Karpas-422 (cell line): ENCODE measurements around the gene KRT13. TPM values are rescaled to one million over a fixed set of nuclear protein-coding genes. Genes with fewer than 3 reads are reported as not detected.
A peak's percentile ranks its signal among the peaks of the same experiment; 100 is the strongest.

ENCODE experiments used
- DNase-seq: peaks from one replicate; pipeline ENCODE4 v3.0.0-alpha.2; 2015
- H2AFZ ChIP-seq: fragments of 200-600 bp; sonication (generic); 2 replicates; pipeline ENCODE4 v1.6.1; 2014; ENCODE audit warnings: antibody characterized with exemption, low read length, mixed read lengths
- H3K27ac ChIP-seq: fragments of 200-600 bp; sonication (generic); 2 replicates; pipeline ENCODE4 v1.5.1; 2014; ENCODE audit warnings: mild to moderate bottlenecking, low read length, moderate library complexity
- H3K27me3 ChIP-seq: fragments of 200-600 bp; sonication (generic); 2 replicates; pipeline ENCODE4 v1.6.1; 2014; ENCODE audit warnings: low read length, mixed read lengths
- H3K36me3 ChIP-seq: fragments of 200-600 bp; sonication (generic); 2 replicates; pipeline ENCODE4 v1.6.1; 2014; ENCODE audit warnings: low read length, mixed read lengths; ENCODE audit not compliant: insufficient read depth
- H3K4me1 ChIP-seq: fragments of 200-600 bp; sonication (generic); 2 replicates; pipeline ENCODE4 v1.6.1; 2014; ENCODE audit warnings: mild to moderate bottlenecking, low read length, mixed read lengths
- H3K4me2 ChIP-seq: fragments of 200-600 bp; sonication (generic); 2 replicates; pipeline ENCODE4 v1.6.1; 2014; ENCODE audit warnings: low read length, low read depth, mild to moderate bottlenecking; ENCODE audit not compliant: poor library complexity, severe bottlenecking
- H3K4me3 ChIP-seq: fragments of 200-600 bp; sonication (generic); 2 replicates; pipeline ENCODE4 v1.5.1; 2014; ENCODE audit warnings: mild to moderate bottlenecking, antibody characterized with exemption, low read length, mixed read lengths
- H3K79me2 ChIP-seq: fragments of 200-600 bp; sonication (generic); 2 replicates; pipeline ENCODE4 v1.6.1; 2014; ENCODE audit warnings: mild to moderate bottlenecking, low read length, mixed read lengths
- H3K9ac ChIP-seq: fragments of 200-600 bp; sonication (generic); 2 replicates; pipeline ENCODE4 v1.6.0; 2014; ENCODE audit warnings: low read length
- H3K9me2 ChIP-seq: fragments of 200-600 bp; sonication (generic), shearing (Covaris generic); replicated peaks from 2 replicates; pipeline ENCODE4 v1.6.0; 2014; ENCODE audit warnings: mild to moderate bottlenecking, low read length, moderate library complexity; ENCODE audit not compliant: insufficient read depth
- H3K9me3 ChIP-seq: fragments of 300-700, 200-600 bp; sonication (generic); 2 replicates; pipeline ENCODE4 v1.6.1; 2014; ENCODE audit warnings: low read length, mixed read lengths
- H4K20me1 ChIP-seq: fragments of 200-600 bp; sonication (generic); 2 replicates; pipeline ENCODE4 v1.6.1; 2014; ENCODE audit warnings: mild to moderate bottlenecking, antibody characterized with exemption, low read length, low read depth; ENCODE audit not compliant: insufficient read depth
- total RNA-seq: library from RNA; depleted of rRNA; stranded (reverse); fragments of >200 nt; shearing (Covaris generic); gene quantifications from 2 replicates; pipeline ENCODE4 v1.2.3, GENCODE V29; 2014; ENCODE audit warnings: low replicate concordance

The KRT13 gene
- total RNA-seq, 1 experiment from 2014 or later, result not detected

DNA sequence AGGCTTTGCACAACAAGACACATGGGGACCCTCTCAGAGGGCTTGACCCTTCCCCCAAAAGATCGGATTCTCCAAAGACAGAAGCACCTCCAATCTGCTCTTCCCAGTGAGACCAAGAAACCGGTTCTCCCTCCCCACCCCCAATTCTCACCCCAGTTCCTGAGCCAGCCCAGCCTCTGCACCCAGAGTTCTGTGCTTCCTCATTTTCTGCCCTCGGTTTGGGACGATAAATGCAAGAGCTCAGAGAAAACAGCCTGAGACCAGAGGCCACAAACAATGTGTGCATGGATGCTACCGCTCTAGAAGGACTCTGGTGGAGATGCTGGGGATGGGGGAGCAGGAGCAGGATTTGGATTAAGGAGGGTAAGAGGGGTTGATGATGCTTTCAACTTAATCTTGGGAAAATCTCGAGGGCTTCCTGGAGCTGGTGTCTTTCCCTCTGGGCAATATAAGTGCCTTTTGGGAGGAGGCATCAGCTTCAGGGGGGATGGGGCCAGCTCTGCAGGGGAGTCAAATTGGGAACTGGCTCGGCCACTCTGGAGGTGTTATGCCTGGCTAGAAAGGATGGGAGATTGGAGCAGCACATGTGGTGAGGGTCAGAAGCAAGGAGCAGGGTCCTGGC lies 7.2 kb upstream of the KRT13 start:
- H3K9ac ChIP-seq, result no peak overlapping the region
- H3K27me3 ChIP-seq, result no peaks in the 10 kb centered on the region
- no peak overlapping the region for H3K4me3 ChIP-seq
- no peaks in the 10 kb centered on the region for H4K20me1 ChIP-seq
- no peaks in the 10 kb centered on the region for H3K9me3 ChIP-seq
- H3K4me1 ChIP-seq, result no peaks in the 10 kb centered on the region
- no peaks in the 10 kb centered on the region for H3K9me2 ChIP-seq
- H3K4me2 ChIP-seq, result no peak overlapping the region
- no peak overlapping the region for H3K27ac ChIP-seq
- H3K36me3 ChIP-seq, result no peaks in the 10 kb centered on the region
- DNase-seq, result no peak
- no peaks in the 10 kb centered on the region for H3K79me2 ChIP-seq
- H2AFZ ChIP-seq, result no peak overlapping the region

DNA sequence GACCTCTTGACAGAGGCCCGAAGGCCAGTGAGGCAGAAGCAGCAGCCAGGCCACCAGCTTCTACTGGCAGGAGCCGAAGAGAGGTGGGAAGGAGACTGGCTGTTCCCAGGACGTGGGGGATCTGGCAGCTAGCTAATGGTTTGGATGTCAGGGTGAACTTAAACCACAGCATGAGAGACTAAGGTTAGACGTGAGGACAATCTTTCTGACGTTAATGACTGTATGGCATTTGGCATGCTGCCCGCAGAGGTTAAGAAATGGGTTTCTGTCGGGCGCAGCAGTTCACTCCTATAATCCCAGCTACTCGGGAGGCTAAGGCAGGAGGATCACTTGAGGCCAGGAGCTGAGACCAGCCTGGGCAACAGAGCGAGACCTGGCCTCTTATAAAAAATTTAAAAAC lies 6.3 kb upstream of the KRT13 start:
- DNase-seq, result no peak
- H4K20me1 ChIP-seq, result no peaks in the 10 kb centered on the region
- no peaks in the 10 kb centered on the region for H3K27me3 ChIP-seq
- no peaks in the 10 kb centered on the region for H3K9me3 ChIP-seq
- H3K9me2 ChIP-seq, result no peaks in the 10 kb centered on the region
- H3K27ac ChIP-seq, result no peak overlapping the region
- no peaks in the 10 kb centered on the region for H3K79me2 ChIP-seq
- no peaks in the 10 kb centered on the region; the same call in 1 of the 2 replicates for H3K4me1 ChIP-seq
- H2AFZ ChIP-seq, result no peak overlapping the region
- H3K4me2 ChIP-seq, result no peak overlapping the region
- H3K9ac ChIP-seq, result no peak overlapping the region
- no peaks in the 10 kb centered on the region for H3K36me3 ChIP-seq
- H3K4me3 ChIP-seq, result no peak overlapping the region

DNA sequence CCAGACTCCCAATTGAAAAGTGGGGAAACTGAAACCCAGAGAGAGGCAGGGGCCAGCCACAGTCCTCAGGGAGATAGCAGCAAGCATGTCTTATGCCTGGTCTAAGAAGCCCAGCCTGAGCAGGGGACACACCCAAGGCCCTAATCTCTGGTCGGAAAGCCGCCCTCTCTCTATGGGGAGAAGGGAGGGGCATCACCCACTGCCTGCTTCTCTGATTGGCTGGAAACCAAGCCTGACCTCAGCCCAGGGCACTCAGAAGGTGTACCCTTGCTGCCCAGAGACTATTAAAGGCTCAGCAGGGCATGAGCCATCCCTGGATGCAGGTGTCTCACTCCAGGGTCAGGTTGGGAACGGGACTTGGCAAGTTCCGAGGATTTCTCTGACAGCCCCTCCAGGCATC lies 5.7 kb upstream of the KRT13 start:
- Histone ChIP-seq H3K79me2 (no peaks in the 10 kb centered on the region), H4K20me1 (no peaks in the 10 kb centered on the region), H3K4me1 (peaks cover 5% of the 10 kb centered on the region), H3K27me3 (no peaks in the 10 kb centered on the region), H3K27ac (no peak overlapping the region), H3K9ac (no peak overlapping the region), H3K9me3 (no peaks in the 10 kb centered on the region), H3K36me3 (no peaks in the 10 kb centered on the region), H2AFZ (no peak overlapping the region), H3K4me2 (no peak overlapping the region), H3K9me2 (no peaks in the 10 kb centered on the region), H3K4me3 (no peak overlapping the region)
- no peak for DNase-seq

DNA sequence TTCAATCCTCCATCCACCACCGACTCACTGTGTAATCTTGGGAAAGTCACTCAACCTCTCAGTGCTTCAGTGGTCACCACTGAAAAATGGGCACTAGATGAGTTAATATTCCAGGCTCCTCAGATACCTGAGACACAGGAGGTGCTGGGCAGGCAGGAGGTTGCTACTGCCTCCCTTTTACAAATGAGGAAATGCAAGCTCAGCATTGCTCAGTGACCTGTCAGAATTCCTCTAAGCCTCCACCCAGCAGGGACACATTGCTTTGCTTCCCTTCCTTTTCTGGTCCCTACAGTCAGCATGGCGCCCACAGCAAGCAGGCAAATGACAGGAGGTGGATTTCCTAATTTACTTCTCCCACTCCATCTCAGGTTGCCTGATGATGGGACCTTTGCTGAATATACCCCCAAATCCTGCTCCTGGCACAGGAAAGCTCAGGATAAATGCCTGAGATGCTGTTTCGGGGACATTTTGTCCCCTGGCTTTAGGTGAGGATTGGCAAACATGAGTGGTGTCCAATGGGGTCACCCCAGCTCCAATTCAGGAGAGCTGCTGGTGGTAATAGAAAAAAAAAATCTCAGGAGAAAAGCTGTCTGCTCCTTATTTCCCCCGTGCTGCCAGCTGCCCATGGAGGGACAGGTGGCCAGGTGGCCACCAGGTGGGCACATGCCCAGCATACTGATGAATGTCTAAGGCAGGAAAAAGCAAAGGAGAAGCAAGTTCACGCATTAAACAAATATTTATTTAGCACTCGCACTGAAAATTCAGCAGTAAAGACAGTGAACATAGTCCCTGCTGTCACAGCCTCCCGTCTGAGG lies 5.0 kb upstream of the KRT13 start:
- H3K4me2 ChIP-seq, result no peak overlapping the region
- no peak overlapping the region for H3K27ac ChIP-seq
- H3K4me1 ChIP-seq, result peaks cover 11% of the 10 kb centered on the region
- H3K36me3 ChIP-seq, result no peaks in the 10 kb centered on the region
- no peaks in the 10 kb centered on the region for H3K79me2 ChIP-seq
- H3K27me3 ChIP-seq, result no peaks in the 10 kb centered on the region
- H3K9me3 ChIP-seq, result no peaks in the 10 kb centered on the region
- H3K9me2 ChIP-seq, result no peaks in the 10 kb centered on the region
- no peak overlapping the region for H3K9ac ChIP-seq
- H2AFZ ChIP-seq, result no peak overlapping the region
- H3K4me3 ChIP-seq, result no peak overlapping the region
- DNase-seq, result no peak
- H4K20me1 ChIP-seq, result no peaks in the 10 kb centered on the region

DNA sequence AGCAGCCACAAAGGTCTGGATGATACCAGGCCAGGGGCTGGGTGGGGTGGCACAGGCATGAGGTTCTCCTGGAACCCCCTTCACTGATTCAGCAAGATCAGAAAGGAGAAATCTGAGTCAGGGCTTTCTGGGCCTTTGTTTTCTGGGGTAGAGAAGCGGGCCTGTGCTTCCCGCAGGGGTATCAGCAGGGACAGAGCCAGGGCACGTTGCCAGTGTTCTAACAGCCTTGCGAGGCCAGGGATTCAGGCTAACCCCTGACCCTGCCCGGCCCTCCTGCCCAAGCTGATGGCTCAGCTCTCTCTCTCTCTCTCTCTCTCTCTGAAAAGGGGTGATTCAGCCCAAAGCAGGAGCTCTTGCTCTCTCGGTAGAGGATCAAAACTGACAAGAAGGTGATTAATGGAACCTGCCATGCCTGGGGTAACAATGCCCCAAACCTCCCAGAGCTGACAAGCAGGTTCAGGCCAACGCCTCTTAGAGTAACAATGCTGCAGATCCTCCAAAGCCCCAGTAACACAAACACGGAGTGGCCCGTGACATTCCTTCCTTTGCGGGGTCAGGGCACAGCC lies 2.0 kb upstream of the KRT13 start:
- Histone ChIP-seq H3K4me1 (peaks cover 11% of the 10 kb centered on the region), H2AFZ (no peak overlapping the region), H3K9me3 (no peaks in the 10 kb centered on the region), H3K9ac (no peak overlapping the region), H3K27ac (no peak overlapping the region), H3K27me3 (no peaks in the 10 kb centered on the region), H3K36me3 (no peaks in the 10 kb centered on the region), H3K4me3 (no peak overlapping the region), H3K9me2 (no peaks in the 10 kb centered on the region), H3K4me2 (no peak overlapping the region), H3K79me2 (no peaks in the 10 kb centered on the region), H4K20me1 (no peaks in the 10 kb centered on the region; the same call in 1 of the 2 replicates)
- no peak for DNase-seq

DNA sequence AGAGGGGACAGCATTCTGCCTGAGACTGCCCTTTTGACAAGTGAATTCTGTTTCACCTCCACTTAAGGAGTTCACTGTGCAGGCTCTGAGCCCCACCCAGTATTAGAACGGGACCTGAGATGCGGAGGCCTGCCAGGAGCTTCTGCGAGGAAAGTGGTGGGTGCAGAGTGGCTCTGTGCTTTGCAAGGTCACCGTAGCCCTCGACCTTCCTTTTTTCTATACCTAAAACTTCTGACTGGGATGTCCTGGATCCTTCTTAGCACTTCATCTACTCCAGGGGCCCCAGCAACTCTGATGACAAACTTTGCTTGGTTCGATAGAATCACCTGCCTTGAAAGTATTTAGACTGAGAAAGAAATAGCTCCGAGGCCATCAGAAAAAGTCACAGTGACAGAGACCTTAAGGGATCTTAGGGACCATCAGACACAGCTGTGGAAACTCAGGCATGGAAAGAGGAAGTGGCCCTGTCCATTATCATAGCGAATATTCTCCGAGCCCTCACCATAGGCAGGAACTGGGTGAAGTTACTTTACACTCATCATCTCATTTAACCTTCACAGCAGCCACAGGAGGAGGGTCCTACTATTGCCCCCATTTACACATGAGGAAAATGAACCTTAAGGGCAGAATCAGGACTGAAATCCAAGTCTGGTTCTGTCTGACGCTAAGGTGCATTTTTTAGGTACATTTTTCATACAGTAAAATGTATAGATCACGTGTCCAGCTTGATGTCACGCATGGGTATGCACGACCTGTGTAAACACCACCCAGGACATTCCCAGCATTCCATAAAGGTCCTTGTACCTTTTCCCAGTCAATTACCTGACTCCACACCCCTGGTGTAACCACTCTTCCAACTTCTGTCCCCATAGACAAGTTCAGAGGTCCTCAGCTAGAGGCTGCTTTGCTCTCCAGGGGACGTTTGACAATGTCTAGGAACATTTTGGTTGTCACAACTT lies 676 bp upstream of the KRT13 start:
- H3K9me3 ChIP-seq, result no peaks in the 10 kb centered on the region
- peak; percentile 78 for DNase-seq
- H3K36me3 ChIP-seq, result no peaks in the 10 kb centered on the region
- H2AFZ ChIP-seq, result no peak overlapping the region
- H3K27me3 ChIP-seq, result no peaks in the 10 kb centered on the region
- no peaks in the 10 kb centered on the region; the same call in 1 of the 2 replicates for H4K20me1 ChIP-seq
- H3K9ac ChIP-seq, result no peak overlapping the region
- H3K4me1 ChIP-seq, result peaks cover 11% of the 10 kb centered on the region
- H3K27ac ChIP-seq, result no peak overlapping the region
- H3K9me2 ChIP-seq, result no peaks in the 10 kb centered on the region
- H3K4me2 ChIP-seq, result peak overlapping the region; percentile 41
- H3K4me3 ChIP-seq, result no peak overlapping the region
- no peaks in the 10 kb centered on the region for H3K79me2 ChIP-seq

DNA sequence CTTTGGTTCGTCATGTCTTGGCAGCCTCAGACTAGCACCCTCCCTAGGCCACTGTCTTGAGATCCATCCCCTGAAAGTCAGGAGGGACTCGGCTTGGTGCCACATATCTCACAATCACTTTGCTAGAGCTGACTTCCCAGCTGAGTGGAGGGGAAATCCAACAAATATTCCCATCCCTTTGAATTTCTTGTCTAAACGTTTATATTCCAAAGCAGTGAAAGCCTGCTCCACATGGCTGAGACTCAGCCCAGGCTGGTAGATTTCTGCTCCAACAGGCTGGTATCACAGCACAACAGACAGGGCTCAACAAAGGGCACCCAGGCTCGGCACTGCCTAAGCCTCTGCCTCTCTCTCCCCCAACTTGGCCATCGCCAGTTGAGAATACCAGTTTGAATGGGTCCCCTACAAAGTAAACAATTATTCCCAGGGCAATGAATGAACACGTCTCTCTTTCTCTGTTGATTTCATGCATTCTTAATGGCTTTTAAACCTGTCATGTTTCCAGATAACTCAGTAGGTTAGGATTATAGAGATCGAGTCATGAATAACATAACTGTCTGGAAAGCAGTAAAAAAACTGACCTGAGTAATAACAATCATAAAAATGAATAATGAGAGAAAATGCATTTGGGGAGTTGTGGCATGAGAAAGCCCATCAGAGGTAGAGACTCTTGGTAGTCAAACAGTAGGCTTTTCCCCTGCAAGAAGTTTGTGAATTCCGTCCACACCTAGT lies 1.0 kb downstream of the KRT13 start:
- Histone ChIP-seq H3K79me2 (no peaks in the 10 kb centered on the region), H3K4me2 (no peak overlapping the region), H3K9me2 (no peaks in the 10 kb centered on the region), H3K27me3 (no peaks in the 10 kb centered on the region), H3K4me1 (peaks cover 11% of the 10 kb centered on the region), H3K4me3 (no peak overlapping the region), H3K9ac (no peak overlapping the region), H3K9me3 (no peaks in the 10 kb centered on the region), H4K20me1 (no peaks in the 10 kb centered on the region; the same call in 1 of the 2 replicates), H2AFZ (no peak overlapping the region), H3K36me3 (no peaks in the 10 kb centered on the region), H3K27ac (no peak overlapping the region)
- DNase-seq, result no peak
